ENCODE data around the gene CREBL2.
"Not testable (repeated sequence)": the region's sequence is repeated elsewhere in the genome, so short reads cannot be mapped to it uniquely, and the experiment has no call there.

Gene CREBL2

DNA sequence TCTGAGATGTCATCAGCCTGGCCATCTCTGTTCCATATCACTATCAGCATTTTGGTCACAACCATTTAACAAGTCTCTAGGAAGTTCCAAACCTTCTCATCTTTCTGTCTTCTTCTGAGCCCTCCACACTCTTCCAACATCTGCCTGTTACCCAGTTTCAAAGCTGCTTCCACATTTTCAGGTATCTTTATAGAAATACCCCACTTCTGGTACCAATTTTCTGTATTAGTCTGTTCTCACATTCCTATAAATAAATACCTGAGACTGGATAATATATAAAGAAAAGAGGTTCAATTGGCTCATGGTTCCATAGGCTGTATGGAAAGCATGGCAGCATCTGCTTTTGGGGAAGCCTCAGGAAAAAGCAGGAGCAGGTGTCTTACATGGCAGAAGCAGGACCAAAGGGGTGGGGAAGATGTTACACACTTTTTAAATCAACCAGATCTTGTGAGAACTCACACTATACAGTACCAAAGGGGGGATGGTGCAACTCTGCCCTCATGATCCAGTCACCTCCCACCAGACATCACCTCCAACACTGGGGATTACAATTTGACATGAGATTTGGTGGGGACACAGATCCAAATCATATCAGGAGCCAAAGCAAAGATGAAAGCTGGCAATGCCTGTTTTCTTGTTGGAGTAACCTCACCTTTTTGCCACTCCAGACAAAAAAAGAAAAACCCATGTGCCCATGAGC is 37.4 kb downstream of the CREBL2 start:
- no peak overlapping the region for H3K4me3 ChIP-seq (ENCODE audit: control insufficient read depth, low read depth, low read length)
- no peak for DNase-seq (ENCODE audit: low read depth)
- TF ChIP-seq, protein P1, sequence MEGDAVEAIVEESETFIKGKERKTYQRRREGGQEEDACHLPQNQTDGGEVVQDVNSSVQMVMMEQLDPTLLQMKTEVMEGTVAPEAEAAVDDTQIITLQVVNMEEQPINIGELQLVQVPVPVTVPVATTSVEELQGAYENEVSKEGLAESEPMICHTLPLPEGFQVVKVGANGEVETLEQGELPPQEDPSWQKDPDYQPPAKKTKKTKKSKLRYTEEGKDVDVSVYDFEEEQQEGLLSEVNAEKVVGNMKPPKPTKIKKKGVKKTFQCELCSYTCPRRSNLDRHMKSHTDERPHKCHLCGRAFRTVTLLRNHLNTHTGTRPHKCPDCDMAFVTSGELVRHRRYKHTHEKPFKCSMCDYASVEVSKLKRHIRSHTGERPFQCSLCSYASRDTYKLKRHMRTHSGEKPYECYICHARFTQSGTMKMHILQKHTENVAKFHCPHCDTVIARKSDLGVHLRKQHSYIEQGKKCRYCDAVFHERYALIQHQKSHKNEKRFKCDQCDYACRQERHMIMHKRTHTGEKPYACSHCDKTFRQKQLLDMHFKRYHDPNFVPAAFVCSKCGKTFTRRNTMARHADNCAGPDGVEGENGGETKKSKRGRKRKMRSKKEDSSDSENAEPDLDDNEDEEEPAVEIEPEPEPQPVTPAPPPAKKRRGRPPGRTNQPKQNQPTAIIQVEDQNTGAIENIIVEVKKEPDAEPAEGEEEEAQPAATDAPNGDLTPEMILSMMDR (IDR thresholded peaks at IDR 0.05; ENCODE audit: control insufficient read depth, insufficient read depth, low read depth, low read length, missing control alignments) = no peak

DNA sequence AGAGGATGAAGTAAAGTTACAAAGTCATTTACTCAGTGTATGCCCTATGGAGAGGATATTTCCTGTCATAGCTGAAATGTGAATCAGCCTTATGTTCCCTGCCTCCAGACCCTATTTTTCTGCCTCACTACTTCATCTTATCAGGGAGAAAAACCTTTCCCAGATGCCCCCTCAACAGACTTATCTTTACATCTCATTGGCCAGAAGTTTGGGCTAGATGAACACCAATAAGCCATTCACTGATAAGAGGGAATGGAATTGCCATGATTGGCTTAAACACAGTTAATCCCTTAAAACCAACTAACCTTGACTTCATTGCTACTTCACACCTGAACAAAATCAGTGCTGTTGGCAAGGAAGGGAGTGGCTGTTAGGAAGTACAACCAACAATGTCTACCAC is 40.1 kb downstream of the CREBL2 start:
- no peak overlapping the region for H3K4me3 ChIP-seq (ENCODE audit: control insufficient read depth, low read depth, low read length)
- TF ChIP-seq, protein P1 (IDR thresholded peaks at IDR 0.05; ENCODE audit: control insufficient read depth, insufficient read depth, low read depth, low read length, missing control alignments) = no peak
- DNase-seq (ENCODE audit: low read depth) = no peak

DNA sequence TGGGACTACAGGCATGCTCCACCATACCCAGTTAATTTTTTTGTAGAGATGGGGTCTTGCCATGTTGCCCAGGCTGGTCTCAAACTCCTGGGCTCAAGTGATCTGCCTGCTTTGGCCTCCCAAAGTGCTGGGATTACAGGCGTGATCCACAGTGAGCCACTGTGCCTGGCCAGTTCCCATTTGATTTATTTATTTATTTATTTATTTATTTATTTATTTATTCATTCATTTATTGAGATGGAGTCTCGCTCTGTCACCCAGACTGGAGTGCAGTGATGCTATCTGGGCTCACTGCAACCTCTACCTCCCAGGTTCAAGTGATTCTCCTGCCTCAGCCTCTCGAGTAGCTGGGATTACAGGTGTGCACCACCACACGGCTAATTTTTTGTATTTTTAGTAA is 41.0 kb downstream of the CREBL2 start:
- DNase-seq (ENCODE audit: low read depth); H3K4me3 ChIP-seq (ENCODE audit: control insufficient read depth, low read depth, low read length): not testable (repeated sequence)

DNA sequence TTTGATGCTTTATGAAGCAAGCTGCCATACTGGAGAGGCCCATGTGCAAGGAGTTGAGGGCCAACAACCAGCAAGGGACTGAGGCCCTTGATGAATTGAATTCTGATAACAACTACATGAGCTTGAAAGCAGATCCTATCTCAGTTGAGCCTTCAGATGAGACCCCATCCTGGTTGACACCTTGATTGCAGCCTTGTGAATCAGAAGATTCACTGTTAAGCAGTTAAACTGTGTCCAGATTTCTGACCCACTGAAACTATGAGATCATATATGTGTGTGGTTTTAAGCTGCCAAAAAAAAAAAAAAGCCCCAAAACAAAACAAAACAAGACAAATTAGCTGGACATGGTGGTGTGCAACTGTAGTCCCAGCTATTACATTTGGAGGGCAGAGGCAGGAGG is 42.2 kb downstream of the CREBL2 start:
- TF ChIP-seq, protein P1 (IDR thresholded peaks at IDR 0.05; ENCODE audit: control insufficient read depth, insufficient read depth, low read depth, low read length, missing control alignments) = no peak
- no peak overlapping the region for H3K4me3 ChIP-seq (ENCODE audit: control insufficient read depth, low read depth, low read length)
- no peak for DNase-seq (ENCODE audit: low read depth)

DNA sequence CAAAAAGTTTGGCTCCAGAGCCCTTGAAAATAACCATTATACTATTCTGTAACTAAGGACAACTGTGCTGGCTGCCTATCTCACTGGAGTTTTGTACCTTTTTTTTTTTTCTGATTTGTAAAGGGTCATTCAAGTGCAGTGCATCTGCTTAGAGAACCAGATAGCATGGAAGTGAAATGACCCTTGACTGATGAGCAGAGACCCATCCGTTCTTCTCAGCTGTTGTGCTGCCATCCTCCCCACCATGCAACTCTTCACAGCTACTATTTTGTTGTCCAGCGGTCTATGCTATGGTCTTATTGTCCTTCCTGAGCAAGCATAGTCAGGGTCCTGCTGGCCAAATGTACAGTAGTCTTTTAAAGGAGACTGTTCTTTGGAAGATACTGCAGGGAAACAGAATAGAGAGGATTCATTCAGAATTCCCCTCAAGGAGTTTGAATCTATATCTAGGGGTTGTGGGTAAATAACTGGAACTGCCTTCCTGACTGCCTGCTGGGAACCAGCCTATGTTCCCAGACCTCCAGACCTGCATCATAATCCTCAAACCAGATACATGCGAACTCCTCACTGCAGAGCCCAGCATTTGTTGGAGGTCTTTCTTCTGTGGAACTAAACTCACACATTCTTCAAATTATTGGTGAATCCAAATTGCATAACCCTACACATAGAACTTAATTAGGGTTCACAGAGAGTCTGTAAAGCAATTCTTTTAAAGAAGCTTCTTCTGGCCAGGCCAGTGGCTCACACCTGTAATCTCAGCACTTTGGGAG is 43.2 kb downstream of the CREBL2 start:
- no peak overlapping the region for H3K4me3 ChIP-seq (ENCODE audit: control insufficient read depth, low read depth, low read length)
- TF ChIP-seq, protein P1 (IDR thresholded peaks at IDR 0.05; ENCODE audit: control insufficient read depth, insufficient read depth, low read depth, low read length, missing control alignments) = no peak
- DNase-seq (ENCODE audit: low read depth) = no peak

DNA sequence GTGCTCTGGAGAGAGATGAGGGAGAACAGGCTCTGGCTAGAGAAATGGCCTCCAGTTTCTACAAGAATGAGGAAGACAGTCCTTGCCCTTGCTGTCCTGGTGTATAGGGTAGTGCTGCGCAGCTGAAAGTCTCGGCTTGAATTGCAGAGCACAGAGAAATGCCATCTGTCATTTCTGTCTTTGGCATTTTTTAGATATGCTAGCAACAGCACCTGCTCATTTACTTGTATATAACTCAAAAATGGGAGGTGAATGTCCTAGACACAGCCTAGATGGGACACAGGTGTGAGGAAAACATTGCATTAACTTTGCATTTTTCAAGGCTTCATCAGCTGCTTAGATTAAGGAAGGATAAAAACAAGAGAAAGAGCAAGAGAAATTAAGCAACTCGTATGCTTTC is 48.5 kb downstream of the CREBL2 start:
- DNase-seq (ENCODE audit: low read depth) = no peak
- TF ChIP-seq, protein P1 (IDR thresholded peaks at IDR 0.05; ENCODE audit: control insufficient read depth, insufficient read depth, low read depth, low read length, missing control alignments) = no peak

More for the DNA sequence above, 48.5 kb downstream of the CREBL2 start:
- H3K4me3 ChIP-seq (ENCODE audit: control insufficient read depth, low read depth, low read length) = no peak overlapping the region
